Keratinocyte (primary cell): ENCODE data around the gene MAGI2. TPM values are rescaled to one million over a fixed set of nuclear protein-coding genes. Genes with fewer than 3 reads are reported as not detected.

Source experiments
- DNase-seq: peaks from one replicate; pipeline ENCODE4 v3.0.0-alpha.2; 2011; ENCODE audit warnings: low read depth, missing footprints, low spot score
- FAIRE-seq: peaks from 2 replicates; lab custom pipeline; 2011; peaks lifted over from hg19 to GRCh38; lab: Jason Lieb, UNC
- H2AFZ ChIP-seq: 2 replicates; pipeline ENCODE4 v1.6.0; 2012; ENCODE audit warnings: low read length, control low read depth, inconsistent platforms; ENCODE audit not compliant: control insufficient read depth
- H3K27ac ChIP-seq: 2 replicates; pipeline ENCODE4 v1.5.1; 2011; ENCODE audit warnings: low read length; ENCODE audit not compliant: control insufficient read depth, insufficient read depth
- H3K27me3 ChIP-seq: 3 replicates; pipeline ENCODE4 v1.6.0; 2011; ENCODE audit warnings: low read length; ENCODE audit not compliant: control insufficient read depth, insufficient read depth; ENCODE audit errors: extremely low read depth
- H3K36me3 ChIP-seq, 2 experiments: 2 replicates in 1 of 2; 3 replicates in 1 of 2; pipeline ENCODE4 v1.5.1; 2011; ENCODE audit warnings: low read length in 2 of 2, mild to moderate bottlenecking in 1 of 2; ENCODE audit not compliant: control insufficient read depth in 2 of 2, insufficient read depth in 2 of 2; ENCODE audit errors: extremely low read depth in 1 of 2
- H3K4me1 ChIP-seq: 3 replicates; pipeline ENCODE4 v1.5.1; 2011; ENCODE audit warnings: low read length; ENCODE audit not compliant: control insufficient read depth, insufficient read depth; ENCODE audit errors: extremely low read depth
- H3K4me2 ChIP-seq: 3 replicates; pipeline ENCODE4 v1.6.0; 2011; ENCODE audit warnings: low read depth, low read length; ENCODE audit not compliant: control insufficient read depth, insufficient read depth; ENCODE audit errors: extremely low read depth
- H3K4me3 ChIP-seq, 3 experiments: fragments of 200-600 bp in 1 of 3; sonication (generic) in 1 of 3; 2 replicates in 2 of 3; 3 replicates in 1 of 3; pipeline ENCODE4 v1.5.1; 2011 to 2016; ENCODE audit warnings: low read length in 3 of 3, mild to moderate bottlenecking in 3 of 3, control low read depth in 2 of 3, inconsistent platforms in 1 of 3, low read depth in 1 of 3, mixed read lengths in 1 of 3, mixed run types in 1 of 3, moderate library complexity in 1 of 3; ENCODE audit not compliant: control insufficient read depth in 2 of 3, insufficient read depth in 2 of 3; ENCODE audit errors: extremely low read depth in 1 of 3
- H3K79me2 ChIP-seq: 2 replicates; pipeline ENCODE4 v1.6.0; 2012; ENCODE audit warnings: low read length; ENCODE audit not compliant: control insufficient read depth, insufficient read depth
- H3K9ac ChIP-seq: 3 replicates; pipeline ENCODE4 v1.6.0; 2011; ENCODE audit warnings: low read length; ENCODE audit not compliant: control insufficient read depth, insufficient read depth; ENCODE audit errors: extremely low read depth
- H3K9me1 ChIP-seq: 3 replicates; pipeline ENCODE4 v1.6.0; 2011; ENCODE audit warnings: low read length; ENCODE audit not compliant: control insufficient read depth, insufficient read depth; ENCODE audit errors: extremely low read depth
- H3K9me3 ChIP-seq: 2 replicates; pipeline ENCODE4 v1.5.1; 2012; ENCODE audit warnings: low read depth, low read length; ENCODE audit not compliant: control insufficient read depth
- H4K20me1 ChIP-seq: 3 replicates; pipeline ENCODE4 v1.6.0; 2011; ENCODE audit warnings: low read length; ENCODE audit not compliant: control insufficient read depth, insufficient read depth; ENCODE audit errors: extremely low read depth
- EZH2 ChIP-seq: IDR thresholded peaks from one replicate; pipeline ENCODE4 v1.6.1; 2012; ENCODE audit warnings: inconsistent platforms, mild to moderate bottlenecking, low read length, moderate library complexity
- dilution Hi-C: fragments of 300-500 bp; cut with MboI; formaldehyde crosslinking; loops from one replicate; pipeline ENCODE4 v1.7.0; 2020; ENCODE audit warnings: low sequenced_read_pairs; ENCODE audit not compliant: extremely low pct_ligation_motif_present
- polyA plus RNA-seq, 5 experiments: library from polyadenylated mRNA; depleted of rRNA in 3 of 5; stranded (reverse) in 3 of 5; stranded (forward) in 1 of 5; unstranded in 1 of 5; fragments of >200 nt; gene quantifications; 1 replicate in 1 of 5; 2 replicates in 3 of 5; 3 replicates in 1 of 5; pipeline versions ENCODE4 v1.2.1 to v1.2.3, GENCODE V29; 2011 to 2012; ENCODE audit warnings: missing spikeins in 2 of 5, low read depth in 1 of 5, low replicate concordance in 1 of 5
- TF ChIP-seq, protein P1 (sequence below), 3 experiments: IDR thresholded peaks in 1 of 3; conservative IDR thresholded peaks in 1 of 3; optimal IDR thresholded peaks in 1 of 3; 2 replicates in 2 of 3; 3 replicates in 1 of 3; pipeline versions ENCODE3 to v1.5.1; 2011; ENCODE audit warnings: low read length in 3 of 3, mild to moderate bottlenecking in 3 of 3, moderate library complexity in 2 of 3, control low read depth in 1 of 3, inconsistent platforms in 1 of 3; ENCODE audit not compliant: insufficient read depth in 2 of 3; ENCODE audit errors: extremely low read depth in 1 of 3

Gene MAGI2
- polyA plus RNA-seq, 1 donor (not counting 4 experiments of a cell fraction or from before 2014, with no cell fraction given): 0.07 TPM

DNA sequence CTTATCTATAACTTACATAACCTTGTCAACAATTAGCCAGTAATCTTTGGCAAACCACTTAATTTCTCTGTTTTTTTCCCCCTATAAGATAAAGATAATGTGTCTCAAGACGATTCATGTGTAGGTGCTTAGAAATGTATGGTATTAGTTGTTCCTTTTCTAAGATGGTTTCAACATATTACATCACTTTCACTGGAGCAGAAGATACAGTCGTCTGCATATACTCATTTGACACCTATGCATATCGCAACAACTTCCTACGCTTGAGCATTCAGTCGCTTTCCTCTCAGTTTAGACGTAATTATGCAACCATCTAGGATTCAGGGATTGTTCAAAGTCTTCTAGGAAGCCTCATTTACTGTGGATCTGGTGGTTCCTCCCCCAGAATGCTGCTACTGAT lies 1258.2 kb downstream of the MAGI2 start:
- Histone ChIP-seq H3K4me1 (no peaks in the 10 kb centered on the region), H3K36me3 (no peaks in the 10 kb centered on the region), H3K27ac (no peak overlapping the region), H3K79me2 (no peaks in the 10 kb centered on the region), H3K27me3 (no peaks in the 10 kb centered on the region), H3K9ac (no peak overlapping the region), H2AFZ (no peak overlapping the region), H3K4me2 (no peak overlapping the region), H4K20me1 (no peaks in the 10 kb centered on the region), H3K9me3 (no peaks in the 10 kb centered on the region), H3K4me3 (no peak overlapping the region), H3K9me1 (no peaks in the 10 kb centered on the region)
- FAIRE-seq (no peak), DNase-seq (no peak)
- TF ChIP-seq EZH2: no peak
- TF ChIP-seq, protein P1, sequence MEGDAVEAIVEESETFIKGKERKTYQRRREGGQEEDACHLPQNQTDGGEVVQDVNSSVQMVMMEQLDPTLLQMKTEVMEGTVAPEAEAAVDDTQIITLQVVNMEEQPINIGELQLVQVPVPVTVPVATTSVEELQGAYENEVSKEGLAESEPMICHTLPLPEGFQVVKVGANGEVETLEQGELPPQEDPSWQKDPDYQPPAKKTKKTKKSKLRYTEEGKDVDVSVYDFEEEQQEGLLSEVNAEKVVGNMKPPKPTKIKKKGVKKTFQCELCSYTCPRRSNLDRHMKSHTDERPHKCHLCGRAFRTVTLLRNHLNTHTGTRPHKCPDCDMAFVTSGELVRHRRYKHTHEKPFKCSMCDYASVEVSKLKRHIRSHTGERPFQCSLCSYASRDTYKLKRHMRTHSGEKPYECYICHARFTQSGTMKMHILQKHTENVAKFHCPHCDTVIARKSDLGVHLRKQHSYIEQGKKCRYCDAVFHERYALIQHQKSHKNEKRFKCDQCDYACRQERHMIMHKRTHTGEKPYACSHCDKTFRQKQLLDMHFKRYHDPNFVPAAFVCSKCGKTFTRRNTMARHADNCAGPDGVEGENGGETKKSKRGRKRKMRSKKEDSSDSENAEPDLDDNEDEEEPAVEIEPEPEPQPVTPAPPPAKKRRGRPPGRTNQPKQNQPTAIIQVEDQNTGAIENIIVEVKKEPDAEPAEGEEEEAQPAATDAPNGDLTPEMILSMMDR (optimal IDR thresholded peaks at IDR 0.05 in 1 of 3, IDR thresholded peaks at IDR 0.05 in 1 of 3, conservative IDR thresholded peaks at IDR 0.05 in 1 of 3; ENCODE audit: extremely low read depth in 1 of 3, insufficient read depth in 2 of 3, low read length in 3 of 3): no peak
- dilution Hi-C loops: no loop called here

DNA sequence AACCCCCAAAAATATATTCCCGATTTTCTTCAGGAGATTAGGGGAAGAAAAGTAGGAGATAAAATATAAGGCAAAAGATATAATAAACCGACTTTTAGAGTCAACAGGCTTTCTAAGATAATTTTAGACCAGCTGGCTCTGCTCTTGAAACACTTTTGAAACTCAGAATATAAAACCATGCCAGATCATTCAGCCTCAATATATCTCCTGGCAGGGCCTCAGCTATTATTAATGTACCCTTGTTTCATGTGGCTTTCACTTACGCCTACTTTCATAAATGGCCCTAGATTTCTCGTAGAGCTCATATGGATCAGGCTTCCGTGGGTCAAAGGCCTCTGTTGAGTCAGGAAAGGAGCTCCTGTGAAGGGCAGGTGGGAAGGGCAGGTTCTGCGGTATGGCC lies 1258.9 kb downstream of the MAGI2 start:
- Histone ChIP-seq H3K9me3 (no peaks in the 10 kb centered on the region), H3K9me1 (no peaks in the 10 kb centered on the region), H2AFZ (no peak overlapping the region), H3K4me1 (no peaks in the 10 kb centered on the region), H3K36me3 (no peaks in the 10 kb centered on the region), H4K20me1 (no peaks in the 10 kb centered on the region), H3K79me2 (no peaks in the 10 kb centered on the region), H3K27me3 (no peaks in the 10 kb centered on the region), H3K4me2 (no peak overlapping the region), H3K9ac (no peak overlapping the region), H3K27ac (no peak overlapping the region), H3K4me3 (no peak overlapping the region)
- TF ChIP-seq, protein P1 (optimal IDR thresholded peaks at IDR 0.05 in 1 of 3, IDR thresholded peaks at IDR 0.05 in 1 of 3, conservative IDR thresholded peaks at IDR 0.05 in 1 of 3; ENCODE audit: extremely low read depth in 1 of 3, insufficient read depth in 2 of 3, low read length in 3 of 3): no peak
- no peak for TF ChIP-seq EZH2
- FAIRE-seq (no peak), DNase-seq (no peak)
- dilution Hi-C loops: no loop called here
